GM23338 (cell line): Measurements from ENCODE around the gene XAGE1B. TPM values are rescaled to one million over a fixed set of nuclear protein-coding genes. Genes with fewer than 3 reads are reported as not detected.

ENCODE experiments used
- ATAC-seq: fragments of 200-7000 bp; cut with Tn5 transposase; 3 replicates; pipeline ENCODE4 v1.9.1; 2020
- DNase-seq: peaks from one replicate; pipeline ENCODE4 v3.0.0-alpha.2; 2015; ENCODE audit warnings: low spot score
- H2AFZ ChIP-seq: fragments of 200-600 bp; sonication (generic); 2 replicates; pipeline ENCODE4 v1.8.0; 2016; ENCODE audit warnings: antibody characterized with exemption, mild to moderate bottlenecking, moderate library complexity
- H3F3A ChIP-seq: fragments of 200-600 bp; sonication (generic); replicated peaks from 2 replicates; pipeline ENCODE4 v1.8.0; 2017; ENCODE audit warnings: antibody characterized with exemption, mixed run types, low read depth
- H3K27ac ChIP-seq: fragments of 200-600 bp; sonication (generic); 2 replicates; pipeline ENCODE4 v1.6.1; 2016; ENCODE audit warnings: low read depth
- H3K27me3 ChIP-seq: fragments of 200-600 bp; sonication (generic); 2 replicates; pipeline ENCODE4 v1.8.0; 2016; ENCODE audit warnings: mild to moderate bottlenecking, mixed run types, moderate library complexity; ENCODE audit not compliant: insufficient read depth
- H3K36me3 ChIP-seq: fragments of 200-600 bp; sonication (generic); 2 replicates; pipeline ENCODE4 v1.8.0; 2016; ENCODE audit warnings: mild to moderate bottlenecking; ENCODE audit not compliant: insufficient read depth
- H3K4me1 ChIP-seq: fragments of 200-600 bp; sonication (generic); 2 replicates; pipeline ENCODE4 v1.8.0; 2016; ENCODE audit warnings: mild to moderate bottlenecking, moderate library complexity; ENCODE audit not compliant: insufficient read depth
- H3K4me2 ChIP-seq: fragments of 200-600 bp; sonication (generic); 2 replicates; pipeline ENCODE4 v1.7.1; 2017; ENCODE audit warnings: mixed run types
- H3K4me3 ChIP-seq: fragments of 200-600 bp; sonication (generic); 2 replicates; pipeline ENCODE4 v1.6.1; 2016; ENCODE audit warnings: mixed run types
- H3K79me2 ChIP-seq: fragments of 200-600 bp; sonication (generic); replicated peaks from 2 replicates; pipeline ENCODE4 v1.8.0; 2017; ENCODE audit warnings: mild to moderate bottlenecking; ENCODE audit not compliant: insufficient read depth
- H3K9me2 ChIP-seq: fragments of 200-600 bp; sonication (generic); 2 replicates; pipeline ENCODE4 v1.8.0; 2017; ENCODE audit not compliant: insufficient read depth
- H4K20me1 ChIP-seq: fragments of 200-600 bp; sonication (generic); replicated peaks from 2 replicates; pipeline ENCODE4 v1.8.0; 2017; ENCODE audit warnings: mild to moderate bottlenecking; ENCODE audit not compliant: insufficient read depth
- H3K27ac Mint-ChIP-seq: 2 replicates; pipeline ENCODE4 v1.8.0; 2020; ENCODE audit warnings: inconsistent platforms, mild to moderate bottlenecking, moderate library complexity, mixed read lengths
- H3K27me3 Mint-ChIP-seq: 3 replicates; pipeline ENCODE4 v1.8.0; 2022; ENCODE audit warnings: low read depth, mild to moderate bottlenecking, moderate library complexity, mixed read lengths, inconsistent platforms; ENCODE audit not compliant: insufficient read depth, poor library complexity
- H3K36me3 Mint-ChIP-seq: 3 replicates; pipeline ENCODE4 v1.8.0; 2021; ENCODE audit warnings: low read depth, mild to moderate bottlenecking, inconsistent platforms, moderate library complexity, mixed read lengths
- H3K4me1 Mint-ChIP-seq: 3 replicates; pipeline ENCODE4 v1.8.0; 2020; ENCODE audit warnings: mild to moderate bottlenecking, inconsistent platforms, mixed read lengths
- H3K4me3 Mint-ChIP-seq: 3 replicates; pipeline ENCODE4 v1.8.0; 2021; ENCODE audit warnings: moderate library complexity, mild to moderate bottlenecking, inconsistent platforms, mixed read lengths
- H3K9me3 Mint-ChIP-seq: 3 replicates; pipeline ENCODE4 v1.8.0; 2020; ENCODE audit warnings: moderate library complexity, mild to moderate bottlenecking, inconsistent platforms, mixed read lengths
- EZH2 ChIP-seq: fragments of 200-600 bp; sonication (generic); IDR thresholded peaks from one replicate; pipeline ENCODE4 v1.8.0; 2017; ENCODE audit warnings: antibody characterized with exemption, mild to moderate bottlenecking, low read depth; ENCODE audit not compliant: unreplicated experiment
- EZH2phosphoT487 ChIP-seq: fragments of 200-600 bp; sonication (generic); IDR thresholded peaks from one replicate; pipeline ENCODE4 v1.8.1; 2018; ENCODE audit warnings: antibody characterized with exemption; ENCODE audit not compliant: unreplicated experiment
- NANOG ChIP-seq: IDR thresholded peaks from 2 replicates; pipeline ENCODE4 v1.6.1; 2016; ENCODE audit warnings: antibody characterized with exemption, borderline replicate concordance
- ZNF114 ChIP-seq: fragments of 250-450 bp; sonication (Bioruptor Pico); IDR thresholded peaks from 2 replicates; pipeline ENCODE4 v1.5.0; 2020; ENCODE audit warnings: mild to moderate bottlenecking, moderate library complexity
- ZNF331 ChIP-seq: fragments of 250-450 bp; sonication (Bioruptor Pico); IDR thresholded peaks from 2 replicates; pipeline ENCODE4 v1.5.0; 2020; ENCODE audit warnings: low read depth, mild to moderate bottlenecking, moderate library complexity
- polyA plus RNA-seq: library from polyadenylated mRNA; unstranded; fragments of >200 nt; fragmentation: Nextera tagmentation; extraction: Ambion mirVana; gene quantifications from 2 replicates; pipeline ENCODE4 v1.2.1, GENCODE V29; 2016
- total RNA-seq: library from RNA; depleted of rRNA; stranded (reverse); fragments of >200 nt; shearing (Covaris generic); gene quantifications from 2 replicates; pipeline ENCODE4 v1.2.3, GENCODE V29; 2014
- TF ChIP-seq, protein P1 (sequence below): IDR thresholded peaks from one replicate; pipeline ENCODE4 v1.6.1; 2018; ENCODE audit warnings: antibody characterized with exemption; ENCODE audit not compliant: unreplicated experiment
- TF ChIP-seq, protein P2 (sequence below): IDR thresholded peaks from 2 replicates; pipeline ENCODE4 v1.6.1; 2016; ENCODE audit warnings: antibody characterized with exemption
- TF ChIP-seq, protein P3 (sequence below), 2 experiments: fragments of 200-600 bp in 1 of 2; sonication (generic) in 1 of 2; conservative IDR thresholded peaks; 2 replicates each; pipeline versions ENCODE4 v1.5.1 to v1.6.1; 2016 to 2017; ENCODE audit warnings: antibody characterized with exemption in 2 of 2, low read depth in 2 of 2, mild to moderate bottlenecking in 2 of 2, moderate library complexity in 1 of 2

XAGE1B gene
- total and polyA plus RNA-seq, 2 experiments from 2014 or later: not detected

DNA sequence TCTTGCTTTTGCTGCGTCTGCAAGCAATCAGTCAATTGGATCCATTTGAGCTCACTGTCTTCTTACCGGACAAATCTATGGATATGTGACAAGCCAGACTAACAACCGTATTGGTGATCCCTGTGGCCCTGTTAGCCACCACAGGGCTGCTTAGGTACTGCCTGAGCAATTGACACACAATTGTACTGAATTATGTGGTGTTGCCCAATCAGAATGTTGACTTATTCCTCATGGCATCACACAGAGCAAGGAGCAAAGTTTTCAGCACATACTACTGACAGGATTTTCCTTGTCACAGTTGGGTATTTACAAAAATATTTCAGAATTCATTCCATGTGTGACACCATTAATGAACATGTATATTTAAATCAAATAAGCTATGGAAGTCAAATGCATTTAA, 41.3 kb upstream of the XAGE1B start:
- Mint-ChIP-seq H3K4me1 (no peaks in the 10 kb centered on the region), H3K36me3 (no peaks in the 10 kb centered on the region), H3K9me3 (no peaks in the 10 kb centered on the region), H3K27ac (no peak overlapping the region), H3K4me3 (no peak overlapping the region), H3K27me3 (no peaks in the 10 kb centered on the region)
- H3K4me1 ChIP-seq: no peaks in the 10 kb centered on the region
- DNase-seq (no peak), ATAC-seq (no peak)
- H4K20me1 ChIP-seq: no peaks in the 10 kb centered on the region
- H3F3A ChIP-seq: no peaks in the 10 kb centered on the region
- no peak overlapping the region for H3K27ac ChIP-seq
- H2AFZ ChIP-seq: no peak overlapping the region
- TF ChIP-seq EZH2: no peak
- TF ChIP-seq NANOG: no peak
- no peak for TF ChIP-seq ZNF331
- TF ChIP-seq, protein P1, sequence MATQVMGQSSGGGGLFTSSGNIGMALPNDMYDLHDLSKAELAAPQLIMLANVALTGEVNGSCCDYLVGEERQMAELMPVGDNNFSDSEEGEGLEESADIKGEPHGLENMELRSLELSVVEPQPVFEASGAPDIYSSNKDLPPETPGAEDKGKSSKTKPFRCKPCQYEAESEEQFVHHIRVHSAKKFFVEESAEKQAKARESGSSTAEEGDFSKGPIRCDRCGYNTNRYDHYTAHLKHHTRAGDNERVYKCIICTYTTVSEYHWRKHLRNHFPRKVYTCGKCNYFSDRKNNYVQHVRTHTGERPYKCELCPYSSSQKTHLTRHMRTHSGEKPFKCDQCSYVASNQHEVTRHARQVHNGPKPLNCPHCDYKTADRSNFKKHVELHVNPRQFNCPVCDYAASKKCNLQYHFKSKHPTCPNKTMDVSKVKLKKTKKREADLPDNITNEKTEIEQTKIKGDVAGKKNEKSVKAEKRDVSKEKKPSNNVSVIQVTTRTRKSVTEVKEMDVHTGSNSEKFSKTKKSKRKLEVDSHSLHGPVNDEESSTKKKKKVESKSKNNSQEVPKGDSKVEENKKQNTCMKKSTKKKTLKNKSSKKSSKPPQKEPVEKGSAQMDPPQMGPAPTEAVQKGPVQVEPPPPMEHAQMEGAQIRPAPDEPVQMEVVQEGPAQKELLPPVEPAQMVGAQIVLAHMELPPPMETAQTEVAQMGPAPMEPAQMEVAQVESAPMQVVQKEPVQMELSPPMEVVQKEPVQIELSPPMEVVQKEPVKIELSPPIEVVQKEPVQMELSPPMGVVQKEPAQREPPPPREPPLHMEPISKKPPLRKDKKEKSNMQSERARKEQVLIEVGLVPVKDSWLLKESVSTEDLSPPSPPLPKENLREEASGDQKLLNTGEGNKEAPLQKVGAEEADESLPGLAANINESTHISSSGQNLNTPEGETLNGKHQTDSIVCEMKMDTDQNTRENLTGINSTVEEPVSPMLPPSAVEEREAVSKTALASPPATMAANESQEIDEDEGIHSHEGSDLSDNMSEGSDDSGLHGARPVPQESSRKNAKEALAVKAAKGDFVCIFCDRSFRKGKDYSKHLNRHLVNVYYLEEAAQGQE: no peak
- TF ChIP-seq, protein P2, sequence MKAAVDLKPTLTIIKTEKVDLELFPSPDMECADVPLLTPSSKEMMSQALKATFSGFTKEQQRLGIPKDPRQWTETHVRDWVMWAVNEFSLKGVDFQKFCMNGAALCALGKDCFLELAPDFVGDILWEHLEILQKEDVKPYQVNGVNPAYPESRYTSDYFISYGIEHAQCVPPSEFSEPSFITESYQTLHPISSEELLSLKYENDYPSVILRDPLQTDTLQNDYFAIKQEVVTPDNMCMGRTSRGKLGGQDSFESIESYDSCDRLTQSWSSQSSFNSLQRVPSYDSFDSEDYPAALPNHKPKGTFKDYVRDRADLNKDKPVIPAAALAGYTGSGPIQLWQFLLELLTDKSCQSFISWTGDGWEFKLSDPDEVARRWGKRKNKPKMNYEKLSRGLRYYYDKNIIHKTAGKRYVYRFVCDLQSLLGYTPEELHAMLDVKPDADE: no peak
- no peaks in the 10 kb centered on the region for H3K36me3 ChIP-seq
- H3K4me2 ChIP-seq: no peak overlapping the region
- H3K27me3 ChIP-seq: no peaks in the 10 kb centered on the region
- H3K9me2 ChIP-seq: no peaks in the 10 kb centered on the region
- H3K79me2 ChIP-seq: no peaks in the 10 kb centered on the region
- no peak overlapping the region for H3K4me3 ChIP-seq

DNA sequence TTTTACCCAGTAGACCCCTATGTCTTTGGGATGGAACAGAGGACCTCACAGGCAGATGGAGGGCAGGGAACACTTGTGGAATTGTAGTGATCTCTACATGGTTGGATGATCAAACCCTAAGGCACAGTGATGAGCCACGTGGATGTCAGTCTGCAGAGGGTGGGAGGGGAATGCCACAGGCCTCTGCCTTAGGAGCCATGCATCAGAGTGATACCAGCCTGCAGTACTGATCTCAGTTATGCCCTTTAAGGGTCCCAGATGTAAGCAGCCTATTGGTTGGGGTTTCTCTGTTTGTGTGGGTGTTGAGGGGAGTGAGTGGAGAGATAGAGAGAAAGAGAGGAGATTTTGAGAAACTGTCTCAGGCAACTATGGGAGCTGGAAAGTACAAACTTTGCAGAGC, 39.9 kb upstream of the XAGE1B start:
- TF ChIP-seq, protein P3, sequence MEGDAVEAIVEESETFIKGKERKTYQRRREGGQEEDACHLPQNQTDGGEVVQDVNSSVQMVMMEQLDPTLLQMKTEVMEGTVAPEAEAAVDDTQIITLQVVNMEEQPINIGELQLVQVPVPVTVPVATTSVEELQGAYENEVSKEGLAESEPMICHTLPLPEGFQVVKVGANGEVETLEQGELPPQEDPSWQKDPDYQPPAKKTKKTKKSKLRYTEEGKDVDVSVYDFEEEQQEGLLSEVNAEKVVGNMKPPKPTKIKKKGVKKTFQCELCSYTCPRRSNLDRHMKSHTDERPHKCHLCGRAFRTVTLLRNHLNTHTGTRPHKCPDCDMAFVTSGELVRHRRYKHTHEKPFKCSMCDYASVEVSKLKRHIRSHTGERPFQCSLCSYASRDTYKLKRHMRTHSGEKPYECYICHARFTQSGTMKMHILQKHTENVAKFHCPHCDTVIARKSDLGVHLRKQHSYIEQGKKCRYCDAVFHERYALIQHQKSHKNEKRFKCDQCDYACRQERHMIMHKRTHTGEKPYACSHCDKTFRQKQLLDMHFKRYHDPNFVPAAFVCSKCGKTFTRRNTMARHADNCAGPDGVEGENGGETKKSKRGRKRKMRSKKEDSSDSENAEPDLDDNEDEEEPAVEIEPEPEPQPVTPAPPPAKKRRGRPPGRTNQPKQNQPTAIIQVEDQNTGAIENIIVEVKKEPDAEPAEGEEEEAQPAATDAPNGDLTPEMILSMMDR (conservative IDR thresholded peaks at IDR 0.05; ENCODE audit: low read depth in 2 of 2): no peak
- no peak for TF ChIP-seq EZH2phosphoT487
- TF ChIP-seq, protein P2: no peak
- no peak for TF ChIP-seq ZNF114
- TF ChIP-seq, protein P1: no peak
- no peak for TF ChIP-seq ZNF331
- H4K20me1 ChIP-seq: no peaks in the 10 kb centered on the region
- no peak overlapping the region for H3K4me3 Mint-ChIP-seq
- no peaks in the 10 kb centered on the region for H3K79me2 ChIP-seq
- H3K27me3 ChIP-seq: no peaks in the 10 kb centered on the region
- H3K4me1 Mint-ChIP-seq: no peaks in the 10 kb centered on the region
- DNase-seq: no peak
- no peaks in the 10 kb centered on the region for H3K4me1 ChIP-seq
- H3K9me2 ChIP-seq: no peaks in the 10 kb centered on the region
- peaks cover 4% of the 10 kb centered on the region; the same call in 1 of the 3 replicates for H3K9me3 Mint-ChIP-seq
- no peak overlapping the region for H2AFZ ChIP-seq
- H3K4me3 ChIP-seq: no peak overlapping the region
- H3K36me3 ChIP-seq: no peaks in the 10 kb centered on the region
- H3F3A ChIP-seq: no peaks in the 10 kb centered on the region
- H3K36me3 Mint-ChIP-seq: peaks cover 4% of the 10 kb centered on the region; the same call in 1 of the 3 replicates
- no peak for ATAC-seq
- no peak overlapping the region for H3K4me2 ChIP-seq
- H3K27ac Mint-ChIP-seq: no peak overlapping the region
- peaks cover 2% of the 10 kb centered on the region for H3K27me3 Mint-ChIP-seq
- H3K27ac ChIP-seq: no peak overlapping the region
